ENCODE data around the gene ACOT11.

ACOT11 gene

DNA sequence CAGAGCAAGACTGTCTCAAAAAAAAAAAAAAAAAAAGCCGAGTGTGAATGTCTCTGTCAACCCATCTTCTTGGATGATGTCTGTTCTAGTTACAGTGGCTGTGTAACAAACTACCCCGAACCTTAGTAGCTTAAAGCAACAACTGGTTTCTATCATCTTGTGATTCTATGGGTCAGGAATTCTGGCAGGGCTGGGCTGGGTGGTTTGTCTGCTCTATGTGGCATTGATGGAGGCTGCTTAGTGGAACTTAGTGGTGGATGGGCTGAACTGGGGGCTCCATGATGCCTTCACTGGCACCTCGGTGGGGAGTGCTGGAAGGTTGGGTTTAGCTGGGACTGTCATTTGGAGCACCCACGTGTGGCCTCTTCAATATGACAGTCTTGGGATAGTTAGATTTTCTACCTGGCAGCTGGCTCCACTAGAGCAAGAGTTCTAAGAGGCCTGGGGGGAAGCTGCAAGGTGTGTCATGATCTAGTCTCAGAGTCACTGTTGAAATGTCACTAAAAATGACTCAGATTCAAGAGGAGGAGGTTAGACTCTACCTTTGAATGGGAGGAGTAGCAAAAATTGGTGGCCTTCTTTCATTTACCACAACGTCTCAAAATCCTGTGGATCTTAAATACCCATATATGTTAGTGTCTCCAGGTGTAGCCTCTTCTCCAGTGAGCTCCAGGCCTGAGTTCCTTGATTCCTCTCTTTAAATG is 18.6 kb downstream of the ACOT11 start:
- no peak for DNase-seq

DNA sequence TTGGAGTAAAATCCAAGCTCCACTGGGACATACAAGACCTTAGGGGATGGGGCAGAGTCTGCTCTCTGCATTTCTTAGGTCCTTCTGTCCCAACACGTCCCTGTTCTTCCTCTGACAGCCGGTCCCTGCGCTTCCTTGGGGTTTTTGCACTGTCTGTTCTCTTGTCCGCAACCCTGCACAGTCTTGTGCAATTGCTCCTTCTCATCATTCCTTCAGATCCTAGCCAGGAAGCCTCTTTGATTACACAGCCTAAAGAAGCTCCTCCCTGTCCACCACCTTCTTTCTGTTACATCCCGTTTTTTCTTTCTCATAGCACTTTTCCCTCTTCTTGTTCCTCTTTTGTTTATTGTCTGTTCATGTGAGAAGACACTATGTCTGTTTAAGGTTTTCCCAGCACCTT is 19.9 kb downstream of the ACOT11 start:
- DNase-seq, result no peak

GRCh38 chr1:54569339-54569738 is 21.3 kb downstream of the ACOT11 start:
- no peak for DNase-seq

DNA sequence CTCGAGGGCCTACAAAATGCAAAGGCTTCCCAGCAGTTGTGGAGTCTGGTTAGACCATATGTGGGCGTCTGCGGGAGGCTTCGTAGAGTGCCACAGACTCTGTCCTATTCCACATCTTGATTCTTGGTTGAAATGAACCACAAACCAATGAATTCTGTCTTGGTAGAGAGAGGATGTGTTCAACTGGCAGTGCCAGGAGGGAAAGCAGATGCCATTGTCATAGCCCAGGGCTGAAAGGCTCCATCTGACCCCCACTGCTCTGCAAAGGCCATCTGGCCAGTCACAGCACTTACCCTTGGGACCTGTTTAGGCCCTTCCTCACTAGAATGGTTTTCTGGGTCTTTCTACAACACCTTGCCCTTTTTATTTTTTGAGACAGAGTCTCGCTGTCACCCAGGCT is 22.1 kb downstream of the ACOT11 start:
- DNase-seq, result no peak

- no peak for DNase-seq
These were observed 23.3 kb downstream of the ACOT11 start for GRCh38 chr1:54571326-54571725.

DNA sequence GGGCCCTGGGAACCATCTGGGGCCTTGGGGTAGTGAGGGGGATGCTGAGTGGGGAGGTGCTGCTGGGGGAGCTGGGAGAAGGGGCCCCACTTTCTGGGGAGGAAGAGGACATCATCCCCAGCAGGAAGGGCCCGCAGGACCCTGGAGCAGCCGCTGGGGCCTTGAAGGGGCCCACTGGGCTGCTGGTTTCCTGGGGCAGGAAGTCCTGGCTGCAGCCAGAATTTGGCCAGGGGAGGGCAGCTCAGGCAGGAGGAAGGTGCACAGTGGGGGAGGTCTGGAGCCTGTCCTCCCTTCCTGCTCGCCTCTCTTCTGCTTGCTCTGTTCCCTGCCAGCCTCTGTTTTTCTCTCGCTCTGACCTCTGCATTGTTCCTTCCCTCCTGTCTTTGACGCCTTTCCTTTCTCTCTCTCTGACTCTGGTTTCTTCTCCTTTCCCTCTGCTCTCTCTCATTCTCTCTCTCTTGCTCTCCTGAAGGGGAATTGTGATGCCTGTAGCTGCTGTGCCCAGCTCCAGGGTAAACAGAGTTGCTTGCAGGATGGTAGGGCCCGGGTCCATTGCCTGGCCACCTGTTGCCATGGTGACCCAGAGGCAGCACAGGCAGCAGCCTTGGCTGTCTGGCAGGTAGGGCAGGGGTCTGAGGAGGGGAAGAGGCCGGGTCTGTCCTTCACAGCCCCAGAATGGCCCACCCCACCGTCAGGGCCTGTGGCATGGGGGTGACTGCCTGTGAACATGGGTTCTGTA is 23.9 kb downstream of the ACOT11 start:
- no peak for DNase-seq

- no peak for DNase-seq
These were observed 24.5 kb downstream of the ACOT11 start for GRCh38 chr1:54572542-54572850.

DNA sequence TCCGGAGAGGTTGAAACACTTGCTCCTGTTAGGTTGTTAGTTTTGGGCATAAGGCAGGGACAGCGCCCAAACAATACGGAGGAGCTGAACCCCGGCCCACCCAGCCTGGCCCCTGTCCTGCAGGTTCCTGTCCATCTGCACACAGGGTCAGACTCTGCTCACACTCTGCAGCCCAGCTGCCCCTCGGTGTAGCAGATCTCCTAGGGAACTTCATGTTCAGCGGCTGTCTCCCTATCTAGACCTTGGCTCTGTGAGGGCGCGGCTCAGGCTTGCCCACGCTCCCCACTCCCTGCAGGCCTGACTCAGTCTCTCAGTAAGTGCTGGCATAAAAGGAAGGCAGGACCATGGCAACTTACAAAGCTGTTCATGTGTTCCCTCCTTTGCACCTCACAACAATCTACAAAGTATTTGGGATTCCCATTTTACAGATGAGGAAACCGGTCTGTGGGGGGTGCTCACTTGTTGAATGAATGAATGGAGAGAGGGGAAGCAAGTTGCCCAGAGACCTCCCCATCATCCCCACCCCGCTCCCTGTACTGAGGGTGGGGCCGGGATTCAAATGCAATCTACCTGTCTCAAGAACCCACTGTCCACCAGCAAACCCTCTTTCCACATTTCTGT is 26.2 kb downstream of the ACOT11 start:
- no peak for DNase-seq

DNA sequence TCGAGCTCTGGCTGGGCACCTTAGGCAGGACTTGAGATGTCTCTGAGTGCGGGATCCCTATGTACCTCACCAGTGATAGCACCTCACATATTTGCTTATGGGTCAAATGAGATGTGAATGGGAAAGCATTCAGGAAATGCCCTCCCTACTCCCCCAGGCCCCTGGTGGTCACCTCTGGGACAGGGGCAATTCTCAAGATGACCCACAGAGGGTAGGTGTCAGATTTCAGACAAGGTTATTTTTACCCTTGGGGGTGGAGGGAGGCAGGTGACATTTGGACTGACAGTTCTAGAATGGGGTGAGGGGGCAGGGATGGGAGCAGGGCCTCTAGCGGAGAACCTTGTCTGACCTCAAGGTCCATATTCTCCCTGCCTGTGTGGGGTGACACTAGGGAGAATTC is 27.1 kb downstream of the ACOT11 start:
- no peak for DNase-seq

- DNase-seq, result no peak
These were observed 27.7 kb downstream of the ACOT11 start for GRCh38 chr1:54575605-54576290.

GRCh38 chr1:54577612-54578011 is 29.6 kb downstream of the ACOT11 start:
- peak; percentile 55 for DNase-seq

DNA sequence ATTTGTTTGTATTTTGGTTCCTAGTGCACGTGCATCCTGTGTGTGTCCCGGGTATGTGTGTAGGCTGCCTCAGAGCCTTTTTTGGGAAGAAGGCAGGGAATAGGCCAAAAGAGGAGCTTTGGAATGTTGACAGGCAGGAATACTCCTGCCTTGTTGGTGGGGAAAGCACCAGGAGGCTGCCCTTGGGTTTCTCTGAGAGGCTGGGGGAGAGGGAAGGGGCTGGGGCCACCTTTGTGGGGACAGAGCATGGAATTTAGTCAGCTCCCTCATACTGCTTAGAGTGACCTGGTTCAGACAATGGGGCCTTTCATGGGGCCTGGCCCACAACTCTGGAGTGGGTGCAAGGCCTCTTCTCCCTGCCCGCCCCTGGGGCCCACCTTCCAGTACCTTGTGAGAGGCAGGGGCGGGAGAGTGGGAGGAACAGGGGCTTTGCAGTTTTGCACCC is 31.3 kb downstream of the ACOT11 start:
- no peak for DNase-seq

GRCh38 chr1:54580856-54581550 is 33.0 kb downstream of the ACOT11 start:
- DNase-seq, result no peak

GRCh38 chr1:54581621-54582035 is 33.6 kb downstream of the ACOT11 start:
- peak; percentile 95 for DNase-seq

DNA sequence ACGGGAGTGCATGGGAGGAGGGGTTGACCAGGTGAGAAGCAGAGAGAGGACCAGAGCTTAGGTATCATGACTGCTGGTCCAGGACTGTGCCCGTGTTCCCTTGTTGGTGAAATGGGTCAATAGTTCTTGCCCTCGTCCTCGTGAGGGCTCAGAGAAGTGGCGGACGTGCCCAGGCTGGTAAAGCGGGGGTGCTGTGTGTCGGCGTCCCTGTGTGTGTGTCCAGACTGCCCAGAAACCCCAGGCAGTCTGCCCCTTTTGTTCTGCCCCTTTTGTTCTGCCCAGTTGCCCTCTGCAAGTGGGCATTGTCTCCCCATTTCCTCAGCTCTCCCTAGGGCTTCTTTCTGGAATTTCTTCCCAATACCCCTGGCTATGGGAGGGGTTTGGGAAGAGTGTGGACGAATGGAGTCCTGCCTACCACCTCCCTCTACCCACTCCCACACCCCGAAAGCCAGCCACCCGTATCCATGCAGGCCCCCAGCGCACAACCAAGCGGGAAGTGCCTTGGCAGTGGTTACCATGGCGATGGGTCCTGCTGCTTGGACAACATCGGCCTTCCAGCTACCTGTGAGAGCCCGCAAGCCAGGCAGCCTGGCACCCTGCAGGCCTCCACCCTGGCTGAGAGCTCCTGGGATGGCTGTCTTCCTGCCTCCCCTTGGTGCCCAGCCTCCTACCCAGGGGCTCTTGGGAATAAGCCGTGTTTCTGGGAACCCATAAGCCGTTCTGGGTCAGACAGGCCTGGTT is 34.7 kb downstream of the ACOT11 start:
- no peak for DNase-seq

- DNase-seq, result no peak
These were observed 35.3 kb downstream of the ACOT11 start for GRCh38 chr1:54583307-54583686.

DNA sequence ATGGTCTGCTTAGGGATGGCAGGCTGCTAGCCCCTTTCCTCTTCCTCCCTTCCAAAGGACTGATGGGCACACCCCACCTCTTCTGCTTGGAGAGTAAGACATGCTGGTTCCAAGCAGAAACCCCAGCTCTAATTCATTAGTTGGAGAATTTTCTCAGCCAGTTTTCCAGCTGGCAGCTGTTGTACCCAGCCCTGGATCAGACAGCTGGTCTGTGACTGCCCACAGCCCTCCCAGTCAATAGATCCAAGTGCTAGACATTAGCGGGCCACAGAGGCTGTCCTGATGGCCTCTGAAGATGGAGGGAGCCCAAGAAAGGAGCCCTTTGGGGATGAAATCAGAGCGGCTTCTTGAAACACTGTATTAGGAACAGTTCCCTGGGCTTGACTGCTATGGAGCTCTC is 35.8 kb downstream of the ACOT11 start:
- peak; percentile 51 for DNase-seq

DNA sequence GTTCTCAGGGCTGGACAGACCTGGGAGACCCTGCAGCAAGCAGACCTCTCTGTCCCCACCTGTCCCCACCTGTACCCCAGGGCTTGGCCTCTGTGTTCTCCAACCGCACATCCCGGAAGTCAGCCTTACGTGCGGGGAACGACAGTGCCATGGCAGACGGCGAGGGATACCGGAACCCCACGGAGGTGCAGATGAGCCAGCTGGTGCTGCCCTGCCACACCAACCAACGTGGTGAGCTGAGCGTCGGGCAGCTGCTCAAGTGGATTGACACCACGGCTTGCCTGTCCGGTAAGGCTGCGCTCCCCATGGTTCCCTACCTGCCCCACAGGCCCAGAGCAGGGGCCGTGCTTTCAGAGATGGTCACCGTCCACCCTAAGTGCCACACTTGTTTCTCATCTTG is 36.5 kb downstream of the ACOT11 start:
- no peak for DNase-seq

GRCh38 chr1:54585181-54586066 is 37.4 kb downstream of the ACOT11 start:
- DNase-seq, result no peak

GRCh38 chr1:54588377-54588776 is 40.3 kb downstream of the ACOT11 start:
- no peak for DNase-seq

- DNase-seq, result no peak
These were observed 43.2 kb downstream of the ACOT11 start for GRCh38 chr1:54591127-54591756.

Measured in NCI-H446 treated with DMSO at 0.1 percent for 48 hours (cell line).